Heart right ventricle (tissue), 16 donors: ENCODE data around the gene KCNS1. TPM values are rescaled to one million over a fixed set of nuclear protein-coding genes. Genes with fewer than 3 reads are reported as not detected.
A peak's percentile ranks its signal among the peaks of the same experiment; 100 is the strongest.

Experiments used
- ATAC-seq, 8 donors: fragments of 200-7000 bp; cut with Tn5 transposase; one replicate each; pipeline ENCODE4 v1.9.1; 2020; ENCODE audit warnings: mild to moderate bottlenecking in 8 of 8, moderate library complexity in 8 of 8, moderate number of reproducible peaks in 1 of 8
- DNase-seq, 2 donors: peaks; one replicate each; pipeline ENCODE4 v3.0.0-alpha.2; 2020
- H3K27ac ChIP-seq, 10 donors: fragments of 200-600 bp; sonication (generic) in 2 of 10; one replicate each; pipeline versions ENCODE4 v1.5.0 to v1.8.0; 2020 to 2022; ENCODE audit warnings: mild to moderate bottlenecking in 3 of 10
- H3K27me3 ChIP-seq, 7 donors: fragments of 200-600 bp; one replicate each; pipeline ENCODE4 v1.8.0; 2021 to 2022; ENCODE audit warnings: mild to moderate bottlenecking in 2 of 7
- H3K36me3 ChIP-seq, 9 donors: fragments of 200-600 bp; sonication (generic) in 1 of 9; one replicate each; pipeline versions ENCODE4 v1.5.0 to v1.8.0; 2020 to 2022; ENCODE audit warnings: mild to moderate bottlenecking in 2 of 9
- H3K4me1 ChIP-seq, 9 donors: fragments of 200-600 bp; sonication (generic) in 1 of 9; one replicate each; pipeline versions ENCODE4 v1.5.0 to v1.8.0; 2020 to 2022; ENCODE audit warnings: mild to moderate bottlenecking in 4 of 9
- H3K4me3 ChIP-seq, 10 donors: fragments of 200-600 bp; sonication (generic) in 2 of 10; one replicate each; pipeline versions ENCODE4 v1.5.0 to v1.8.0; 2020 to 2022; ENCODE audit warnings: mild to moderate bottlenecking in 7 of 10, moderate library complexity in 2 of 10
- H3K9me3 ChIP-seq, 11 donors: fragments of 200-600 bp in 10 of 11; sonication (generic) in 2 of 11; one replicate each; pipeline versions ENCODE4 v1.5.0 to v1.8.0; 2013 to 2022; ENCODE audit warnings: mild to moderate bottlenecking in 2 of 11, control low read depth in 1 of 11, moderate library complexity in 1 of 11
- WGBS, 2 donors: extraction: QIAGEN DNeasy Blood & Tissue Kit; methylation state at CpG; one replicate each; pipeline ENCODE4 v1.1.7; 2013; ENCODE audit warnings: inconsistent platforms in 1 of 2; 5-methylcytosine and 5-hydroxymethylcytosine counted together
- intact Hi-C, 10 donors: fragments of 100-400 bp; cut with DNase I; formaldehyde crosslinking; loops; one replicate each; pipeline versions ENCODE4 v1.11.1 to v1.14.2; 2022
- polyA plus RNA-seq, 2 donors: library from polyadenylated mRNA; stranded (reverse); fragments of 200-250 nt; gene quantifications; one replicate each; pipeline ENCODE4 v1.2.3, GENCODE V29; 2013
- total RNA-seq, 10 donors: library from RNA; stranded (reverse); fragmentation: NEBNext Ultra II Directional in 3 of 10; extraction: Animal tissue kit (Norgen Biotek cat#: 25700) in 3 of 10; gene quantifications; one replicate each; pipeline versions ENCODE4 v1.2.1 to v1.2.4, GENCODE V29; 2021 to 2023
- TF ChIP-seq, protein P1 (sequence below), 9 donors: fragments of 200-600 bp; sonication (generic) in 2 of 9; IDR thresholded peaks; one replicate each; pipeline versions ENCODE4 v1.5.0 to v1.8.0; 2021 to 2022; ENCODE audit warnings: antibody characterized with exemption in 9 of 9, mild to moderate bottlenecking in 5 of 9, moderate library complexity in 1 of 9
- donor health status: Arrhythmogenic right ventricular cardiomyopathy.
- donor health status: ischemic (EF 13 %, LVEDD 7.1; RV severe dilation, severe dysfunction).
- donor health status: healthy with polysubstance abuse.
- donor health status: DM: no; HTN: yes; CAD: no.
- donor health status: DM: no; HTN: no; CAD: no.
- donor health status: ischemic (EF 25% LVEDD 6.9; RV normal size, moderate dysfunction).
- donor health status: ischemic (EF 25% LVEDD 5.7; RV mildly dilated, moderate dysfunction).
- donor health status: healthy.
- donor health status: DM: yes; HTN: yes; CAD: no.
- donor health status: Ischemic cardiomyopathy.
- donor health status: ischemic (EF 35%, LVEDD 5.7; RV mildly dilated, moderate dysfunction).
- donor health status: nonischemic (EF 11% LVEDD 7.7; RV severe dilation, severe dysfunction).
- donor health status: DM: yes; HTN: yes; CAD: no.
- donor health status: PGD.
- donor health status: ischemic (EF 29% LVEDD 5.4; RV normal size, mild dysfunction).
- donor health status: nonischemic (EF 23%, LVEDD 6.1; RV moderate dilation, normal function).

KCNS1 gene
- total and polyA plus RNA-seq, 12 donors: 0.04 to 0.09 TPM; not detected in 10

DNA sequence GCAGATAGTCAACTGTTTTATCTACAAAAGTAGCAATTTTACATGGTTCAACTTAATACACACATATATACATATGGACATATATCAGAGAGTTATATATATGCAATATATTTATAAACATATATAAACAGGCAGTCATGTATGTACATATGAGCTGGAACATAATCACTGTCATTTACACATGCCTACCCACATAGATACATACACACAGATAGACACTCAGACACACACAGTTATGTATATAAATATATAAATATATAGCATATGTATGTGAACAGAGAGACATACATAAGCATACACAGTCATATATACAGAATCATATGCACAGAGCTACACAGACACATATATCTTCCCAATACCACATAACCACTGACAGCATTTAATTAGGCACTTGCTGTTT is 11.8 kb upstream of the KCNS1 start:
- intact Hi-C loops: loop anchor here in 1 of 10 donors (5.0 kb wide), 1 partner anchor 595 kb away; the partner anchor contains the start of gene WFDC10B
- H3K4me1 ChIP-seq: no peaks in the 10 kb centered on the region
- no peak overlapping the region for H3K27ac ChIP-seq
- H3K4me3 ChIP-seq: no peak overlapping the region
- H3K9me3 ChIP-seq: no peaks in the 10 kb centered on the region
- no peaks in the 10 kb centered on the region for H3K36me3 ChIP-seq
- TF ChIP-seq, protein P1, sequence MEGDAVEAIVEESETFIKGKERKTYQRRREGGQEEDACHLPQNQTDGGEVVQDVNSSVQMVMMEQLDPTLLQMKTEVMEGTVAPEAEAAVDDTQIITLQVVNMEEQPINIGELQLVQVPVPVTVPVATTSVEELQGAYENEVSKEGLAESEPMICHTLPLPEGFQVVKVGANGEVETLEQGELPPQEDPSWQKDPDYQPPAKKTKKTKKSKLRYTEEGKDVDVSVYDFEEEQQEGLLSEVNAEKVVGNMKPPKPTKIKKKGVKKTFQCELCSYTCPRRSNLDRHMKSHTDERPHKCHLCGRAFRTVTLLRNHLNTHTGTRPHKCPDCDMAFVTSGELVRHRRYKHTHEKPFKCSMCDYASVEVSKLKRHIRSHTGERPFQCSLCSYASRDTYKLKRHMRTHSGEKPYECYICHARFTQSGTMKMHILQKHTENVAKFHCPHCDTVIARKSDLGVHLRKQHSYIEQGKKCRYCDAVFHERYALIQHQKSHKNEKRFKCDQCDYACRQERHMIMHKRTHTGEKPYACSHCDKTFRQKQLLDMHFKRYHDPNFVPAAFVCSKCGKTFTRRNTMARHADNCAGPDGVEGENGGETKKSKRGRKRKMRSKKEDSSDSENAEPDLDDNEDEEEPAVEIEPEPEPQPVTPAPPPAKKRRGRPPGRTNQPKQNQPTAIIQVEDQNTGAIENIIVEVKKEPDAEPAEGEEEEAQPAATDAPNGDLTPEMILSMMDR (IDR thresholded peaks at IDR 0.05): no peak
- DNase-seq (no peak), ATAC-seq (no peak)
- H3K27me3 ChIP-seq: peaks cover 0 to 57% (median 22%) of the 10 kb centered on the region in 7 donors

DNA sequence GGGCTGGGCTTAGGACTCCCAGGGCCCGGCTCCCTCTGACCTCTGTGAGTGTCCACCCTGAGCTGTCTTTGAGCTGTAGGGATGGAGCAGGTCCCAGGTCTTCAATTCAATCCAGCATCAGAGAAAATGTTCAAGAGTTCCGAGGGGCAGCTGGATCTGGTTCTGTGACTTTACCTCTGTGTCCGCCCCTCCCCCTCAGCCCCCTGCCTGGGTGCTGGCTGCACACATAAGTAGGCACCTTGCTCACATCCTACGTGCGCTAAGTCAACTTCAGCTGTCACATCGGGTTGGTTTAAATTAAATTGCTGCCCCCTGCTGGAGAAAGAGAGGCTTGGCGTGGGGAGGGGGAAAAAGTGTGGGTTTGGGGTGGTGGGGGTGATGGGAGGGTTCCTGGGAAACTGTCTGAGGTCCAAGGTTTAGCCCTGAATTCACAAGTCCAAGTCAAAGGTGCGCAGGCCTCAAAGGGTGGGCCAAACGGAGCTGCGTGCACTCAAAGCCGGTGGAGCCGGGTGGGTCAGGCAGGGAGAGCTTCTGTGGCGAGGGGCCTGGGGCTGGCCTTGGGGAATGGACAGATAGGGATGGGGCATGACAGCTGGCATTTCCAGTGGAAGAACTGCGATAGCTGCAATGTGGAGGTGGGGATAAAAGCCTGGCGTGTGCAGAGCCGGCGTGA is 11.0 kb upstream of the KCNS1 start:
- H3K4me1 ChIP-seq: no peaks in the 10 kb centered on the region
- H3K27me3 ChIP-seq: peaks cover 0 to 56% (median 20%) of the 10 kb centered on the region in 7 donors
- no peaks in the 10 kb centered on the region for H3K9me3 ChIP-seq
- ATAC-seq (no peak), DNase-seq (no peak)
- no peaks in the 10 kb centered on the region for H3K36me3 ChIP-seq
- no peak overlapping the region for H3K27ac ChIP-seq
- no peak overlapping the region for H3K4me3 ChIP-seq
- WGBS, 2 donors: 39 to 42% methylated on average over 17 of the region's 17 CpGs
- TF ChIP-seq, protein P1 (IDR thresholded peaks at IDR 0.05): peak; percentile 10 to 50 (median 45)
- intact Hi-C loops: loop anchor here in 1 of 10 donors (5.0 kb wide), 1 partner anchor 595 kb away; the partner anchor contains the start of gene WFDC10B

DNA sequence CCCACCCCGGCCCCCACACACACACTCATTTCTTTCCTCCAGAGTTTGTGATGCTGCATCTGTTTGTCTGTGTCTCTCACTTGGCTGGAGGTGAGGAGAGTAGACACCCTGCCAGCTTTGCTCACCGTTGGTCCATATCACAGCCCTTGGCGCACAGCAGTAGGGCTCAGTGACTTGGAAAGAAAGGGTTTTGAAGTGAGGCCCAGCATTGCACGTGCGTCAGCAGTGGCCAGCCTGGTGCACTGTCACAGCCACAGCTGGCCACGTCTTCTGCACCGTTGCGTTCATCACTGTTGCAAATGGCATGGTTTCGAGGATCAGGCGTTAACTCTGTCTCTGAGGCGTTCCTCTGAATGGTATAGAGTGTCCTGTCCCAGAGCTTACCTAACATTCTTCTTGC is 10.4 kb upstream of the KCNS1 start:
- Histone ChIP-seq H3K4me1 (no peaks in the 10 kb centered on the region), H3K4me3 (no peak overlapping the region), H3K27ac (no peak overlapping the region), H3K9me3 (no peaks in the 10 kb centered on the region), H3K27me3 (peaks cover 0 to 51% (median 22%) of the 10 kb centered on the region in 7 donors), H3K36me3 (no peaks in the 10 kb centered on the region)
- 70 to 73% methylated on average over 11 of the region's 11 CpGs for WGBS, 2 donors
- no peak for ATAC-seq
- TF ChIP-seq, protein P1 (IDR thresholded peaks at IDR 0.05): no peak
- intact Hi-C loops: loop anchor here in 1 of 10 donors (5.0 kb wide), 1 partner anchor 596 kb away; the partner anchor contains the start of gene WFDC10B
- no peak for DNase-seq

DNA sequence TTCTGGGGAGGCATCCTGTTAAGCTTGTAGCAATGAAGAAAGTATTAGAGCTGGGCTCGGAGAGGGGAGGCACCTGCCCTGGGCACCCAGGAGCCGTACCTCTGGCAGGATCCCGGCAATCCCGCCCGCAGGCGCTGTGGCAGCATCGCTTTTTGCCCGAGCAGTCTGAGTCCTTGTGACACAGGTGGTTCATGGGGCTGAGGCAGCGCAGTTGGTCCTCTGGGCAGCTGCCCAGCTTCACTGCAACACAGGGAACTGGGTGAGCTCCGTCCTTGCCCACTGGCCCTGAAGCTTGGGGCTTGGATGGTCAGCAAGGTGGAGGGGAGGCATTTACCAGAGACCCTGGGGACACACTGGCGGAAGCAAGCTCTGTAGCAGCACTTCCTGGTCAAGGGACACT is 9.4 kb upstream of the KCNS1 start:
- H3K9me3 ChIP-seq: no peaks in the 10 kb centered on the region
- no peak overlapping the region for H3K27ac ChIP-seq
- no peak overlapping the region for H3K4me3 ChIP-seq
- intact Hi-C loops: loop anchor here in 1 of 10 donors (5.0 kb wide), 1 partner anchor 597 kb away; the partner anchor contains the start of gene WFDC10B
- H3K27me3 ChIP-seq: peaks cover 0 to 50% (median 26%) of the 10 kb centered on the region in 7 donors
- TF ChIP-seq, protein P1 (IDR thresholded peaks at IDR 0.05): no peak
- no peaks in the 10 kb centered on the region for H3K36me3 ChIP-seq
- no peaks in the 10 kb centered on the region for H3K4me1 ChIP-seq
- ATAC-seq (no peak), DNase-seq (no peak)
- 89 to 90% methylated on average over 11 of the region's 11 CpGs for WGBS, 2 donors
